KOPT-K1 (cell line): ENCODE measurements around the gene MMP2.

Source experiments
- H3K27ac ChIP-seq: fragments of 200-600 bp; sonication (generic); 2 replicates; pipeline ENCODE4 v1.5.1; 2016; ENCODE audit warnings: antibody characterized with exemption, mild to moderate bottlenecking, low read depth, low read length; ENCODE audit not compliant: poor library complexity, severe bottlenecking
- H3K36me3 ChIP-seq: fragments of 200-600 bp; sonication (generic); 2 replicates; pipeline ENCODE4 v1.5.1; 2017; ENCODE audit warnings: antibody characterized with exemption, mild to moderate bottlenecking, low read length, moderate library complexity; ENCODE audit not compliant: insufficient read depth
- H3K9me3 ChIP-seq: fragments of 200-600 bp; sonication (generic); 2 replicates; pipeline ENCODE4 v1.5.1; 2017; ENCODE audit warnings: antibody characterized with exemption, low read length, mild to moderate bottlenecking; ENCODE audit not compliant: insufficient read depth, poor library complexity, severe bottlenecking

Gene MMP2

GRCh38 chr16:55478827-55479429 is at the start of gene MMP2:
TSS of gene MMP2 (plus strand) at chr16:55479198. CDS start at chr16:55479480, 282 bp downstream.
- Histone ChIP-seq H3K36me3 (no peaks in the 10 kb centered on the region), H3K27ac (no peak within 1 kb of the TSS)

GRCh38 chr16:55433030-55433429 is 46.0 kb upstream of the MMP2 start:
- no peak overlapping the region for H3K27ac ChIP-seq
- no peaks in the 10 kb centered on the region for H3K36me3 ChIP-seq
- H3K9me3 ChIP-seq = no peaks in the 10 kb centered on the region

More at GRCh38 chr16:55478827-55479429, at the start of gene MMP2:
- H3K9me3 ChIP-seq = no peaks in the 10 kb centered on the region

GRCh38 chr16:55433535-55433934 is 45.5 kb upstream of the MMP2 start:
- no peaks in the 10 kb centered on the region for H3K9me3 ChIP-seq
- H3K27ac ChIP-seq = no peak overlapping the region
- no peaks in the 10 kb centered on the region for H3K36me3 ChIP-seq

GRCh38 chr16:55434000-55434399 is 45.0 kb upstream of the MMP2 start:
- no peak overlapping the region for H3K27ac ChIP-seq
- no peaks in the 10 kb centered on the region for H3K9me3 ChIP-seq
- H3K36me3 ChIP-seq = no peaks in the 10 kb centered on the region

GRCh38 chr16:55435387-55435786 is 43.6 kb upstream of the MMP2 start:
- H3K36me3 ChIP-seq = no peaks in the 10 kb centered on the region
- peak overlapping the region; percentile 34 for H3K27ac ChIP-seq
- no peaks in the 10 kb centered on the region for H3K9me3 ChIP-seq

- no peaks in the 10 kb centered on the region for H3K36me3 ChIP-seq
- H3K27ac ChIP-seq = no peak overlapping the region
- H3K9me3 ChIP-seq = no peaks in the 10 kb centered on the region
These were observed 42.4 kb upstream of the MMP2 start for GRCh38 chr16:55436587-55436986.

GRCh38 chr16:55437625-55438024 is 41.4 kb upstream of the MMP2 start:
- Histone ChIP-seq H3K9me3 (no peaks in the 10 kb centered on the region), H3K36me3 (no peaks in the 10 kb centered on the region), H3K27ac (no peak overlapping the region)

- H3K36me3 ChIP-seq = no peaks in the 10 kb centered on the region
- H3K9me3 ChIP-seq = no peaks in the 10 kb centered on the region
- no peak overlapping the region for H3K27ac ChIP-seq
These were observed 40.7 kb upstream of the MMP2 start for GRCh38 chr16:55438281-55438680.

- Histone ChIP-seq H3K9me3 (no peaks in the 10 kb centered on the region), H3K27ac (no peak overlapping the region), H3K36me3 (no peaks in the 10 kb centered on the region)
These were observed 39.8 kb upstream of the MMP2 start for GRCh38 chr16:55439101-55439690.

- Histone ChIP-seq H3K36me3 (no peaks in the 10 kb centered on the region), H3K27ac (no peak overlapping the region), H3K9me3 (no peaks in the 10 kb centered on the region)
These were observed 35.3 kb upstream of the MMP2 start for GRCh38 chr16:55443434-55444346.

- Histone ChIP-seq H3K36me3 (no peaks in the 10 kb centered on the region), H3K27ac (no peak overlapping the region), H3K9me3 (no peaks in the 10 kb centered on the region)
These were observed 34.1 kb upstream of the MMP2 start for GRCh38 chr16:55444754-55445485.

- Histone ChIP-seq H3K36me3 (no peaks in the 10 kb centered on the region), H3K9me3 (no peaks in the 10 kb centered on the region), H3K27ac (no peak overlapping the region)
These were observed 31.8 kb upstream of the MMP2 start for GRCh38 chr16:55447231-55447630.

GRCh38 chr16:55452996-55453395 is 26.0 kb upstream of the MMP2 start:
- no peaks in the 10 kb centered on the region for H3K9me3 ChIP-seq
- no peak overlapping the region for H3K27ac ChIP-seq
- no peaks in the 10 kb centered on the region for H3K36me3 ChIP-seq

GRCh38 chr16:55453909-55454308 is 25.1 kb upstream of the MMP2 start:
- no peak overlapping the region for H3K27ac ChIP-seq
- no peaks in the 10 kb centered on the region for H3K36me3 ChIP-seq
- H3K9me3 ChIP-seq = no peaks in the 10 kb centered on the region

GRCh38 chr16:55454861-55455260 is 24.1 kb upstream of the MMP2 start:
- H3K27ac ChIP-seq = no peak overlapping the region
- H3K36me3 ChIP-seq = no peaks in the 10 kb centered on the region
- H3K9me3 ChIP-seq = no peaks in the 10 kb centered on the region
